Lung (tissue), 12 donors: ENCODE results near the gene MRGPRD. TPM values are rescaled to one million over a fixed set of nuclear protein-coding genes. Genes with fewer than 3 reads are reported as not detected.

Source experiments
- ATAC-seq: fragments of 200-7000 bp; cut with Tn5 transposase; one replicate; pipeline ENCODE4 v1.9.1; 2020; ENCODE audit warnings: moderate number of reproducible peaks; ENCODE audit not compliant: insufficient read depth, low FRiP score
- DNase-seq, 3 donors: peaks; one replicate each; pipeline ENCODE4 v3.0.0-alpha.2; 2013 to 2017
- H3K27ac ChIP-seq, 2 donors: one replicate each; pipeline ENCODE4 v1.5.1; 2013; ENCODE audit warnings: mild to moderate bottlenecking in 2 of 2, moderate library complexity in 2 of 2, control low read depth in 1 of 2, inconsistent platforms in 1 of 2, low read depth in 1 of 2, low read length in 1 of 2
- H3K27me3 ChIP-seq, 3 donors: one replicate each; pipeline ENCODE4 v1.5.1; 2013; ENCODE audit warnings: low read length in 2 of 3; ENCODE audit not compliant: control insufficient read depth in 3 of 3, insufficient read depth in 3 of 3
- H3K36me3 ChIP-seq, 4 donors: one replicate each; pipeline ENCODE4 v1.5.1; 2013; ENCODE audit warnings: low read length in 4 of 4, mild to moderate bottlenecking in 1 of 4, moderate library complexity in 1 of 4; ENCODE audit not compliant: control insufficient read depth in 4 of 4, insufficient read depth in 4 of 4
- H3K4me1 ChIP-seq, 5 donors: one replicate each; pipeline ENCODE4 v1.5.1; 2013; ENCODE audit warnings: low read length in 5 of 5, mild to moderate bottlenecking in 2 of 5, moderate library complexity in 1 of 5; ENCODE audit not compliant: control insufficient read depth in 5 of 5, insufficient read depth in 5 of 5
- H3K4me3 ChIP-seq: one replicate; pipeline ENCODE4 v1.5.1; 2013; ENCODE audit warnings: mild to moderate bottlenecking, control low read depth, moderate library complexity
- H3K9ac ChIP-seq, 2 donors: one replicate each; pipeline ENCODE4 v1.5.1; 2013; ENCODE audit warnings: low read length in 2 of 2, control low read depth in 1 of 2; ENCODE audit not compliant: insufficient read depth in 1 of 2
- H3K9me3 ChIP-seq, 4 donors: one replicate each; pipeline ENCODE4 v1.5.1; 2013; ENCODE audit warnings: low read length in 3 of 4, mild to moderate bottlenecking in 1 of 4, moderate library complexity in 1 of 4; ENCODE audit not compliant: control insufficient read depth in 4 of 4, insufficient read depth in 3 of 4
- WGBS, 2 donors: extraction: QIAGEN DNeasy Blood & Tissue Kit; methylation state at CpG; one replicate each; pipeline ENCODE4 v1.1.7; 2013; 5-methylcytosine and 5-hydroxymethylcytosine counted together
- polyA plus RNA-seq, 2 donors: library from polyadenylated mRNA; stranded (reverse); fragments of 200-250 nt; gene quantifications; one replicate each; pipeline ENCODE4 v1.2.1, GENCODE V29; 2013
- total RNA-seq, 2 donors: library from RNA; depleted of rRNA in 1 of 2; stranded (reverse); fragments of >200 nt in 1 of 2; gene quantifications; one replicate each; pipeline ENCODE4 v1.2.1, GENCODE V29; 2014 to 2021
- TF ChIP-seq, protein P1 (sequence below): IDR thresholded peaks from 2 replicates; pipeline ENCODE4 v1.5.1; 2012; ENCODE audit warnings: mild to moderate bottlenecking; ENCODE audit errors: control extremely low read depth, extremely low read depth
- donor health status: control.
- donor health status: control.
- donor health status: Bipolar disorder and iron deficiency.
- donor health status: healthy.
- donor health status: DM: yes; HTN: yes; CAD: no.

MRGPRD gene
- total and polyA plus RNA-seq, 4 donors, result not detected

DNA sequence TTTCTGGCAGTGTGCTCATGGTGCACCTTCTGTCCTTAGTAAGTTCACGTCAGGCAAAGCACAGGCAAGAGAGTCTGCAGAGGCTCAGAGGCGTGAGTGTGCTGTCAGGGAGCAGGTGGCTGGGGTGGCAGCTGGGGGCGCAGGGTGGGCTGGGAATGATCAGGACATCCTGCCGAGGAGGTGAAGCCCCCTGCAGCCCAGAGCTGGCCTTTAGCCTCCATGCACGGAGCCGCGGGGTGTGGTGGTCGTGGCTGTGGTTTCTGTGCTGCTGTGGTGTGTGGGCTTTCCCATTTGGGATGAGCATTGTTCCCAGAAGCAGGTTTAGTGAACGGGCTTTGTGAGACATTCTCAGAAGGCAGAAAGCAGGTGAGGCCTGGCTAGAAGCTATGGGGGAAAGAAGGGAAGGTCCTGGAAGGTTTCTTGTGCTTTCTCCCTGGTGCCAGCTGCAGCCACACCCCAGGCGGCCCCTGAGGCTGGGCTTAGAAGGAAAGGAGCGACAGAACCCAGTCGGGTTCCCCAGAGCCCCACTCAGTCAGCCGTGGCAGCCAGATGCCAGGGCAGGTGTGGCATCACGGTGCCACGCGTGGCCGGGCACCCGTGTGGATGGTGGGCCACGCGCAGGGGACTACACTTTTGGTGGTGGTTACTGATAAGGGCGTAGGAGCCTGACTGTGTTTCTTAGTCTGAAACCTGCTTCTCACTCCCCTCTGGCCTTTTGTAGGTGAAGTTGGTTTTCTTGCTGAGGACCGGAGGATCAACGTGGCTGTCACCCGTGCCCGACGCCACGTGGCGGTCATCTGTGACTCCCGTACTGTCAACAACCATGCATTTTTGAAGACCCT, 45.0 kb downstream of the MRGPRD start:
- H3K9me3 ChIP-seq, result no peaks in the 10 kb centered on the region
- no peak for DNase-seq
- no peaks in the 10 kb centered on the region for H3K27me3 ChIP-seq
- TF ChIP-seq, protein P1, sequence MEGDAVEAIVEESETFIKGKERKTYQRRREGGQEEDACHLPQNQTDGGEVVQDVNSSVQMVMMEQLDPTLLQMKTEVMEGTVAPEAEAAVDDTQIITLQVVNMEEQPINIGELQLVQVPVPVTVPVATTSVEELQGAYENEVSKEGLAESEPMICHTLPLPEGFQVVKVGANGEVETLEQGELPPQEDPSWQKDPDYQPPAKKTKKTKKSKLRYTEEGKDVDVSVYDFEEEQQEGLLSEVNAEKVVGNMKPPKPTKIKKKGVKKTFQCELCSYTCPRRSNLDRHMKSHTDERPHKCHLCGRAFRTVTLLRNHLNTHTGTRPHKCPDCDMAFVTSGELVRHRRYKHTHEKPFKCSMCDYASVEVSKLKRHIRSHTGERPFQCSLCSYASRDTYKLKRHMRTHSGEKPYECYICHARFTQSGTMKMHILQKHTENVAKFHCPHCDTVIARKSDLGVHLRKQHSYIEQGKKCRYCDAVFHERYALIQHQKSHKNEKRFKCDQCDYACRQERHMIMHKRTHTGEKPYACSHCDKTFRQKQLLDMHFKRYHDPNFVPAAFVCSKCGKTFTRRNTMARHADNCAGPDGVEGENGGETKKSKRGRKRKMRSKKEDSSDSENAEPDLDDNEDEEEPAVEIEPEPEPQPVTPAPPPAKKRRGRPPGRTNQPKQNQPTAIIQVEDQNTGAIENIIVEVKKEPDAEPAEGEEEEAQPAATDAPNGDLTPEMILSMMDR, result no peak
- no peak overlapping the region for H3K4me3 ChIP-seq
- ATAC-seq, result no peak
- H3K36me3 ChIP-seq, result peaks cover 13 to 73% (median 22%) of the 10 kb centered on the region in 4 donors
- WGBS, 2 donors, result 95 to 96% methylated on average over 29 of the region's 29 CpGs
- H3K27ac ChIP-seq, result no peak overlapping the region
- H3K9ac ChIP-seq, result no peak overlapping the region
- H3K4me1 ChIP-seq, result no peaks in the 10 kb centered on the region

DNA sequence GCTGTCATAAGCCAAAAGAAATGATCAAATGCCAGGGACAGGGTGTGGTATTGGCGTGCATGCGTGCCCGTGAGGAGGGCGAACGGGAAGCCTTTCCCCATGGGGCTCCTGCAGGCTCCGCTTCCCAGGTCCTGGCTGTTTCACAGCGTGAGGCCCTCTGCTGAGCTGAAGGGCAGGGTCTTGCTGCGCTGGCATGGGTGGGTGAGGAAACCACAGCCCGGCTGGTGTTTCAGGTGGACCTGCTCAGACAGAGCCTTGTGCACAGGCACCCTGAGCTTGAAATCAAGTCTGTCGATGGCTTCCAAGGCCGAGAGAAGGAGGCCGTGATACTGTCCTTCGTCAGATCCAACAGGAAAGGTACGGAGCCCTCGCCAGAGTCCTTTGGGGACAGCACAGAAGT, 45.7 kb downstream of the MRGPRD start:
- ATAC-seq (no peak), DNase-seq (no peak)
- no peaks in the 10 kb centered on the region for H3K27me3 ChIP-seq
- H3K36me3 ChIP-seq, result peaks cover 15 to 77% (median 24%) of the 10 kb centered on the region in 4 donors
- no peak overlapping the region for H3K27ac ChIP-seq
- 97 to 99% methylated on average over 15 of the region's 15 CpGs for WGBS, 2 donors
- H3K4me1 ChIP-seq, result no peaks in the 10 kb centered on the region
- TF ChIP-seq, protein P1, result no peak
- no peak overlapping the region for H3K4me3 ChIP-seq
- H3K9me3 ChIP-seq, result no peaks in the 10 kb centered on the region
- no peak overlapping the region for H3K9ac ChIP-seq

GRCh38 chr11:68934666-68935065, 46.1 kb downstream of the MRGPRD start:
- Histone ChIP-seq H3K36me3 (peaks cover 18 to 78% (median 25%) of the 10 kb centered on the region in 4 donors), H3K9ac (no peak overlapping the region), H3K4me1 (no peaks in the 10 kb centered on the region), H3K27ac (no peak overlapping the region), H3K4me3 (no peak overlapping the region), H3K27me3 (no peaks in the 10 kb centered on the region), H3K9me3 (no peaks in the 10 kb centered on the region)
- DNase-seq, result no peak
- TF ChIP-seq, protein P1, result no peak
- 97 to 98% methylated on average over 13 of the region's 13 CpGs for WGBS, 2 donors
- ATAC-seq, result no peak
